Peyer's patch (tissue), 4 donors: ENCODE results near the gene COL2A1.

Experiments used
- POLR2A ChIP-seq, 2 donors: fragments of 450-650 bp; IDR thresholded peaks; one replicate each; pipeline ENCODE4 v1.5.1; 2017; ENCODE audit warnings: antibody characterized with exemption in 2 of 2, mild to moderate bottlenecking in 2 of 2, moderate library complexity in 2 of 2
- TF ChIP-seq, protein P1 (sequence below), 6 experiments: fragments of 450-650 bp in 4 of 6; fragments of 200-600 bp in 2 of 6; sonication (generic) in 1 of 6; IDR thresholded peaks; one replicate each; pipeline ENCODE4 v1.5.1; 2017 to 2019; ENCODE audit warnings: antibody characterized with exemption in 6 of 6, mild to moderate bottlenecking in 3 of 6, moderate library complexity in 1 of 6

DNA sequence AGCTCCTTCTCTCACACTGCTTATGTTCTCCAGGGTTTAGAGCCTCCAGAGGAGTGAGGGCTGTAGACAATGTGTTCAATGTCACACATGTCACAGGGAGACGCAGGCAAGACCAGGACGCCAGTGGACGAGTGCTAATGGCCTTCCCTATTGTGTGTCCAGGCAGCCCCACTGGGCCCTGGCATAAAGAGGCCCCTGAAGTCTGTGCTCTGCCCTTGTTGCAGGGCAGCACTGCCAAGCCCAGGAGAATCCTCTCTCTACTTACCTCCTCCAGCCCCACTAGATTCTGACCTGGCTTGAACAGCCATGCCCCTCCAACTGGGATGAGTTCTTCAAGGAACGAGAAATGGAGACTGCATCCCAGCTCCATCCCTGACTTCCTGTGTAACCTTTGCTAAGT lies 65.7 kb downstream of the COL2A1 start:
- TF ChIP-seq, protein P1, sequence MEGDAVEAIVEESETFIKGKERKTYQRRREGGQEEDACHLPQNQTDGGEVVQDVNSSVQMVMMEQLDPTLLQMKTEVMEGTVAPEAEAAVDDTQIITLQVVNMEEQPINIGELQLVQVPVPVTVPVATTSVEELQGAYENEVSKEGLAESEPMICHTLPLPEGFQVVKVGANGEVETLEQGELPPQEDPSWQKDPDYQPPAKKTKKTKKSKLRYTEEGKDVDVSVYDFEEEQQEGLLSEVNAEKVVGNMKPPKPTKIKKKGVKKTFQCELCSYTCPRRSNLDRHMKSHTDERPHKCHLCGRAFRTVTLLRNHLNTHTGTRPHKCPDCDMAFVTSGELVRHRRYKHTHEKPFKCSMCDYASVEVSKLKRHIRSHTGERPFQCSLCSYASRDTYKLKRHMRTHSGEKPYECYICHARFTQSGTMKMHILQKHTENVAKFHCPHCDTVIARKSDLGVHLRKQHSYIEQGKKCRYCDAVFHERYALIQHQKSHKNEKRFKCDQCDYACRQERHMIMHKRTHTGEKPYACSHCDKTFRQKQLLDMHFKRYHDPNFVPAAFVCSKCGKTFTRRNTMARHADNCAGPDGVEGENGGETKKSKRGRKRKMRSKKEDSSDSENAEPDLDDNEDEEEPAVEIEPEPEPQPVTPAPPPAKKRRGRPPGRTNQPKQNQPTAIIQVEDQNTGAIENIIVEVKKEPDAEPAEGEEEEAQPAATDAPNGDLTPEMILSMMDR (IDR thresholded peaks at IDR 0.05), result no peak
- TF ChIP-seq POLR2A (IDR thresholded peaks at IDR 0.05), result no peak
